Upper lobe of left lung (tissue), 4 donors: ENCODE results near the gene EGFR.

Experiments used
- CTCF ChIP-seq, 6 experiments: fragments of 450-650 bp in 4 of 6; fragments of 200-600 bp in 2 of 6; sonication (generic) in 2 of 6; IDR thresholded peaks; one replicate each; pipeline ENCODE4 v1.5.1; 2016 to 2019; ENCODE audit warnings: antibody characterized with exemption in 6 of 6
- EP300 ChIP-seq, 4 donors: sonication (generic); formaldehyde crosslinking; IDR thresholded peaks; one replicate each; pipeline ENCODE4 v1.5.1; 2017; ENCODE audit warnings: antibody characterized with exemption in 4 of 4, control low read depth in 2 of 4
- POLR2A ChIP-seq, 4 donors: fragments of 450-650 bp; IDR thresholded peaks; one replicate each; pipeline ENCODE4 v1.5.1; 2016 to 2017; ENCODE audit warnings: antibody characterized with exemption in 4 of 4, mild to moderate bottlenecking in 2 of 4
- POLR2AphosphoS5 ChIP-seq, 2 donors: sonication (generic); formaldehyde crosslinking; IDR thresholded peaks; one replicate each; pipeline ENCODE4 v1.5.1; 2017; ENCODE audit warnings: antibody characterized with exemption in 2 of 2

- TF ChIP-seq POLR2AphosphoS5 (IDR thresholded peaks at IDR 0.05): no peak
- no peak for TF ChIP-seq CTCF (IDR thresholded peaks at IDR 0.05)
- TF ChIP-seq EP300 (IDR thresholded peaks at IDR 0.05): no peak
- no peak for TF ChIP-seq POLR2A (IDR thresholded peaks at IDR 0.05)
These were observed 242.0 kb downstream of the EGFR start for GRCh38 chr7:55260676-55261385.
